ENCODE measurements around the gene CALHM3. TPM values are rescaled to one million over a fixed set of nuclear protein-coding genes. Genes with fewer than 3 reads are reported as not detected.
A peak's percentile ranks its signal among the peaks of the same experiment; 100 is the strongest.

CALHM3 gene
- total and polyA plus RNA-seq, 4 donors: not detected

DNA sequence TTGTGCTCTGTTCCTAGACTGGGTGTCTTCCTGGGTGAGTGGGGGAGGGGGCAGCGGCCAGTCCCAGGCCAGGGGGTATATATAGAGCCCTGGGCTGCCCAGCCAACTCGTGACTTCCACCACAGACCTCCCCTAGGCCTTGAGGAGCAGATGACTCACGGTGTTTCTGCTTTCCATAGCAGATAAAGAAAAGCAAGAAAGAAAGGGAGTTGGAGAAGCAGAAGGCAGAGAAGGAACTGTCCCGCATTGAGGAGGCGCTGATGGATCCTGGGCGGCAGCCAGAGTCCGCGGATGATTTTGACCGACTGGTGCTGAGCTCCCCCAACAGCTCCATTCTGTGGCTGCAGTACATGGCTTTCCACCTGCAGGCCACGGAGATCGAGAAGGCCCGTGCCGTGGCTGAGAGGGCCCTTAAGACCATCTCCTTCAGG, 37.0 kb downstream of the CALHM3 start:
- Histone ChIP-seq H3K4me1 (ENCODE audit: control insufficient read depth in 1 of 2, insufficient read depth in 2 of 2, low read length in 2 of 2) (peaks cover 2 to 5% of the 10 kb centered on the region in 2 donors), H3K27ac (ENCODE audit: low read depth in 1 of 2, low read length in 2 of 2) (no peak overlapping the region), H3K9me3 (ENCODE audit: control insufficient read depth, low read length) (no peaks in the 10 kb centered on the region), H3K4me3 (ENCODE audit: low read length in 2 of 2) (no peak overlapping the region), H3K36me3 (ENCODE audit: control insufficient read depth in 1 of 2, insufficient read depth in 2 of 2, low read length in 1 of 2) (peaks cover 2 to 3% of the 10 kb centered on the region in 2 donors), H3K27me3 (ENCODE audit: control insufficient read depth in 1 of 2, insufficient read depth in 2 of 2, low read length in 1 of 2) (no peaks in the 10 kb centered on the region)
- intact Hi-C loops (cut with DNase I): no loop called here
- ATAC-seq (ENCODE audit: low FRiP score) (no peak), DNase-seq (peak in 1 of 2 donors; percentile 83)
- 67 to 77% methylated on average over 13 of the region's 13 CpGs for WGBS, 2 donors

- Histone ChIP-seq H3K27me3 (ENCODE audit: control insufficient read depth in 1 of 2, insufficient read depth in 2 of 2, low read length in 1 of 2) (no peaks in the 10 kb centered on the region), H3K9me3 (ENCODE audit: control insufficient read depth, low read length) (no peaks in the 10 kb centered on the region), H3K27ac (ENCODE audit: low read depth in 1 of 2, low read length in 2 of 2) (no peak overlapping the region), H3K4me1 (ENCODE audit: control insufficient read depth in 1 of 2, insufficient read depth in 2 of 2, low read length in 2 of 2) (peaks cover 2% of the 10 kb centered on the region in 2 donors), H3K36me3 (ENCODE audit: control insufficient read depth in 1 of 2, insufficient read depth in 2 of 2, low read length in 1 of 2) (peaks cover 2 to 3% of the 10 kb centered on the region in 2 donors), H3K4me3 (ENCODE audit: low read length in 2 of 2) (no peak overlapping the region)
- WGBS, 2 donors: 80 to 86% methylated on average over 8 of the region's 8 CpGs
- ATAC-seq (ENCODE audit: low FRiP score) (no peak), DNase-seq (no peak)
- intact Hi-C loops (cut with DNase I): no loop called here
Observed at GRCh38 chr10:103441611-103442010, 37.4 kb downstream of the CALHM3 start.

GRCh38 chr10:103441206-103441605, 37.8 kb downstream of the CALHM3 start:
- Histone ChIP-seq H3K4me1 (ENCODE audit: control insufficient read depth in 1 of 2, insufficient read depth in 2 of 2, low read length in 2 of 2) (peaks cover 0 to 2% of the 10 kb centered on the region in 2 donors), H3K27me3 (ENCODE audit: control insufficient read depth in 1 of 2, insufficient read depth in 2 of 2, low read length in 1 of 2) (no peaks in the 10 kb centered on the region), H3K9me3 (ENCODE audit: control insufficient read depth, low read length) (no peaks in the 10 kb centered on the region), H3K27ac (ENCODE audit: low read depth in 1 of 2, low read length in 2 of 2) (no peak overlapping the region), H3K36me3 (ENCODE audit: control insufficient read depth in 1 of 2, insufficient read depth in 2 of 2, low read length in 1 of 2) (peaks cover 2 to 3% of the 10 kb centered on the region in 2 donors), H3K4me3 (ENCODE audit: low read length in 2 of 2) (no peak overlapping the region)
- intact Hi-C loops (cut with DNase I): no loop called here
- DNase-seq: no peak
- no peak for ATAC-seq (ENCODE audit: low FRiP score)
- 79 to 81% methylated on average over 8 of the region's 8 CpGs for WGBS, 2 donors

DNA sequence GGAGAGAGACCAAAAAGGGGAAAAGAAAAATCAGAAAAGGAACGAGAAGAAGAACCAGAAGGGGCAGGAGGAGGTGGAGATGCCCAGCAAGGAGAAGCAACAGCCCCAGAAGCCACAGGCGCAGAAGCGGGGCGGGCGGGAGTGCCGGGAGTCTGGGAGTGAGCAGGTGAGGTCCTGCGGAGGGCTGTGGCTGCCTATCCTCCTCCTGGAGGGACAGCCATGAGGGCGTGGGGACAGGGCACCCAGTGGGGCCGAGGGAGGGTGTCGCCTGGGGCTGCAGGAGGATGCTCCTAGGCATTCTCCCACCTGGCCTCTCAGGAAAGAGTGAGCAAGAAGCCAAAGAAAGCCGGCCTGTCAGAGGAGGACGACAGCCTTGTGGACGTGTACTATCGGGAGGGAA, 38.6 kb downstream of the CALHM3 start:
- WGBS, 2 donors: 94% methylated on average over 14 of the region's 14 CpGs
- H3K27ac ChIP-seq (ENCODE audit: low read depth in 1 of 2, low read length in 2 of 2): no peak overlapping the region
- no peaks in the 10 kb centered on the region for H3K27me3 ChIP-seq (ENCODE audit: control insufficient read depth in 1 of 2, insufficient read depth in 2 of 2, low read length in 1 of 2)
- intact Hi-C loops (cut with DNase I): no loop called here
- no peaks in the 10 kb centered on the region for H3K9me3 ChIP-seq (ENCODE audit: control insufficient read depth, low read length)
- peaks cover 2 to 3% of the 10 kb centered on the region in 2 donors for H3K36me3 ChIP-seq (ENCODE audit: control insufficient read depth in 1 of 2, insufficient read depth in 2 of 2, low read length in 1 of 2)
- ATAC-seq (ENCODE audit: low FRiP score): no peak
- no peak overlapping the region for H3K4me3 ChIP-seq (ENCODE audit: low read length in 2 of 2)
- no peaks in the 10 kb centered on the region for H3K4me1 ChIP-seq (ENCODE audit: control insufficient read depth in 1 of 2, insufficient read depth in 2 of 2, low read length in 2 of 2)
- no peak for DNase-seq

GRCh38 chr10:103439776-103440175, 39.3 kb downstream of the CALHM3 start:
- no peak for DNase-seq
- Histone ChIP-seq H3K9me3 (ENCODE audit: control insufficient read depth, low read length) (no peaks in the 10 kb centered on the region), H3K36me3 (ENCODE audit: control insufficient read depth in 1 of 2, insufficient read depth in 2 of 2, low read length in 1 of 2) (peaks cover 2 to 3% of the 10 kb centered on the region in 2 donors), H3K27me3 (ENCODE audit: control insufficient read depth in 1 of 2, insufficient read depth in 2 of 2, low read length in 1 of 2) (no peaks in the 10 kb centered on the region), H3K27ac (ENCODE audit: low read depth in 1 of 2, low read length in 2 of 2) (no peak overlapping the region), H3K4me1 (ENCODE audit: control insufficient read depth in 1 of 2, insufficient read depth in 2 of 2, low read length in 2 of 2) (no peaks in the 10 kb centered on the region), H3K4me3 (ENCODE audit: low read length in 2 of 2) (no peak overlapping the region)
- ATAC-seq (ENCODE audit: low FRiP score): no peak
- intact Hi-C loops (cut with DNase I): no loop called here
- WGBS, 2 donors: 88 to 92% methylated on average over 4 of the region's 4 CpGs

- Histone ChIP-seq H3K36me3 (ENCODE audit: control insufficient read depth in 1 of 2, insufficient read depth in 2 of 2, low read length in 1 of 2) (peaks cover 2 to 6% of the 10 kb centered on the region in 2 donors), H3K4me1 (ENCODE audit: control insufficient read depth in 1 of 2, insufficient read depth in 2 of 2, low read length in 2 of 2) (no peaks in the 10 kb centered on the region), H3K27ac (ENCODE audit: low read depth in 1 of 2, low read length in 2 of 2) (no peak overlapping the region), H3K9me3 (ENCODE audit: control insufficient read depth, low read length) (no peaks in the 10 kb centered on the region), H3K4me3 (ENCODE audit: low read length in 2 of 2) (no peak overlapping the region), H3K27me3 (ENCODE audit: control insufficient read depth in 1 of 2, insufficient read depth in 2 of 2, low read length in 1 of 2) (no peaks in the 10 kb centered on the region)
- 73 to 82% methylated on average over 2 of the region's 2 CpGs for WGBS, 2 donors
- intact Hi-C loops (cut with DNase I): no loop called here
- no peak for ATAC-seq (ENCODE audit: low FRiP score)
- DNase-seq: peak in 1 of 2 donors; percentile 82
Observed at GRCh38 chr10:103433858-103434257, 45.2 kb downstream of the CALHM3 start.

GRCh38 chr10:103431902-103432301, 47.1 kb downstream of the CALHM3 start:
- DNase-seq (no peak), ATAC-seq (ENCODE audit: low FRiP score) (no peak)
- intact Hi-C loops (cut with DNase I): no loop called here
- Histone ChIP-seq H3K27me3 (ENCODE audit: control insufficient read depth in 1 of 2, insufficient read depth in 2 of 2, low read length in 1 of 2) (no peaks in the 10 kb centered on the region), H3K4me3 (ENCODE audit: low read length in 2 of 2) (no peak overlapping the region), H3K27ac (ENCODE audit: low read depth in 1 of 2, low read length in 2 of 2) (no peak overlapping the region), H3K9me3 (ENCODE audit: control insufficient read depth, low read length) (no peaks in the 10 kb centered on the region), H3K36me3 (ENCODE audit: control insufficient read depth in 1 of 2, insufficient read depth in 2 of 2, low read length in 1 of 2) (peaks cover 2 to 4% of the 10 kb centered on the region in 2 donors), H3K4me1 (ENCODE audit: control insufficient read depth in 1 of 2, insufficient read depth in 2 of 2, low read length in 2 of 2) (no peaks in the 10 kb centered on the region)
- 75 to 79% methylated on average over 8 of the region's 8 CpGs for WGBS, 2 donors

DNA sequence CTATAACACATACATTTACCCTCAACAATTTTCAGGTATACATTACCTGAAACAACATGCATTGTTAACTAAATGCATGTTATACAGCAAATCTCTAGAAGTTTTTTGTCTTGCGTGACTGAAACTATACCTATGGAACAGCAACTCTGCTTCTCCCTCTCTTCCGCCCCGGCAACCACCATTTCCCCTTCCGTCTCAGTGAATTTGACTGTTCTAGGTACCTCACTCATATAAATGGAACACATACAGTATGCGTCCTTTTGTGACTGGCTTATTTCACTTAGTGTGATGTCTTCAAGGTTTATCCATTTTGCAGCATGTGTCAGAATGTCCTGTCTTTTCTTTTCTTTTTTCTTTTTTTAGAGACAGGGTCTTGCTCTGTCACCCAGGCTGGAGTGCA, 49.4 kb downstream of the CALHM3 start:
- 94 to 96% methylated on average over 5 of the region's 5 CpGs for WGBS, 2 donors
- H3K27ac ChIP-seq (ENCODE audit: low read depth in 1 of 2, low read length in 2 of 2): no peak overlapping the region
- H3K4me3 ChIP-seq (ENCODE audit: low read length in 2 of 2): no peak overlapping the region
- ATAC-seq (ENCODE audit: low FRiP score) (no peak), DNase-seq (no peak)
- H3K9me3 ChIP-seq (ENCODE audit: control insufficient read depth, low read length): no peaks in the 10 kb centered on the region
- H3K36me3 ChIP-seq (ENCODE audit: control insufficient read depth in 1 of 2, insufficient read depth in 2 of 2, low read length in 1 of 2): peaks cover 4 to 8% of the 10 kb centered on the region in 2 donors
- H3K27me3 ChIP-seq (ENCODE audit: control insufficient read depth in 1 of 2, insufficient read depth in 2 of 2, low read length in 1 of 2): no peaks in the 10 kb centered on the region
- no peaks in the 10 kb centered on the region for H3K4me1 ChIP-seq (ENCODE audit: control insufficient read depth in 1 of 2, insufficient read depth in 2 of 2, low read length in 2 of 2)
- intact Hi-C loops (cut with DNase I): no loop called here

DNA sequence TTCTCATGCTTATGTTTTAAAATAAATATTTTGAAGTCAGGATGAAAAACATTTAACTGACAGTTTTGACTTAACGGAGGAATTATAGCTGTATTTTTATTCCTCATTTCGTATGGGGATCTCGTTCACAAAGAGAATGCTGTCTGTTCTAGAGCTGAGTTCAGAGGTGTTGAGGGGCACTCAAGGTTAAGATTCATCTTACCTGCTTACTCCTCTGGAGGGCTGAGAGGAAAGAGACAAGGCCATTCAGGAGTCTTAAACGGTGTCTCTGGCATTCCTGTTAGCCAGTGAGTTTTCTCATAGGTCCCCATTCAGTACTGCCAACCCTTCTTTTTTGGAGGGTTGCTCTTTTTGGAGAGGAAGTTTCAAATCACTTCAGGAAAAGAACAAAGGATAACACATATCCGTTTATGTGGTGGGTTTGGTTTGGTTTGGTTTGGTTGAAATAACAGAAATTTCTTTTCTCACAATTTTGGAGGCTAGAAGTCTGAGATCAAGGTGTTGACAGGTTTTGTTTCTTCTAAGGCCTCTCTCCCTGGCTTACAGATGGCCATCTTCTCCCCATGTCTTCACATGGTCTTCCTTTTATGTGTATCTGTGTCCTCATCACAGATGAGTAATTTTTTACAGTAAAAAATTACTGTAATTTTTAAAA, 49.9 kb downstream of the CALHM3 start:
- Histone ChIP-seq H3K36me3 (ENCODE audit: control insufficient read depth in 1 of 2, insufficient read depth in 2 of 2, low read length in 1 of 2) (peaks cover 4 to 8% of the 10 kb centered on the region in 2 donors), H3K9me3 (ENCODE audit: control insufficient read depth, low read length) (no peaks in the 10 kb centered on the region), H3K27me3 (ENCODE audit: control insufficient read depth in 1 of 2, insufficient read depth in 2 of 2, low read length in 1 of 2) (no peaks in the 10 kb centered on the region), H3K27ac (ENCODE audit: low read depth in 1 of 2, low read length in 2 of 2) (no peak overlapping the region), H3K4me1 (ENCODE audit: control insufficient read depth in 1 of 2, insufficient read depth in 2 of 2, low read length in 2 of 2) (no peaks in the 10 kb centered on the region), H3K4me3 (ENCODE audit: low read length in 2 of 2) (no peak overlapping the region)
- DNase-seq (no peak), ATAC-seq (ENCODE audit: low FRiP score) (no peak)
- 66 to 70% methylated on average over 5 of the region's 5 CpGs for WGBS, 2 donors
- intact Hi-C loops (cut with DNase I): no loop called here
